CD4-positive, CD25-positive, alpha-beta regulatory T cell (primary cell): ENCODE results near the gene SRSF4. TPM values are rescaled to one million over a fixed set of nuclear protein-coding genes. Genes with fewer than 3 reads are reported as not detected.
A peak's percentile ranks its signal among the peaks of the same experiment; 100 is the strongest.
"Not testable (repeated sequence)": the region's sequence is repeated elsewhere in the genome, so short reads cannot be mapped to it uniquely, and the experiment has no call there.

ENCODE experiments used
- ATAC-seq, 2 donors: fragments of 150-1000 bp; cut with Tn5 transposase; one replicate each; pipeline ENCODE4 v1.10.0; 2021; ENCODE audit warnings: low read depth in 2 of 2, moderate number of reproducible peaks in 2 of 2, moderate library complexity in 1 of 2
- DNase-seq, 3 donors: peaks; one replicate each; pipeline versions ENCODE4 v3.0.0 to v3.0.0-alpha.2; 2012 to 2022; ENCODE audit warnings: mixed read lengths in 1 of 3
- H3K27ac ChIP-seq: one replicate; pipeline ENCODE4 v1.7.0; 2013; ENCODE audit warnings: mild to moderate bottlenecking, low read length; ENCODE audit not compliant: insufficient read depth, poor library complexity, severe bottlenecking
- H3K27me3 ChIP-seq: one replicate; pipeline ENCODE4 v1.7.0; 2013; ENCODE audit warnings: low read length; ENCODE audit not compliant: control insufficient read depth, insufficient read depth
- H3K36me3 ChIP-seq: one replicate; pipeline ENCODE4 v1.7.0; 2013; ENCODE audit warnings: mild to moderate bottlenecking, low read length, moderate library complexity; ENCODE audit not compliant: control insufficient read depth, insufficient read depth
- H3K4me1 ChIP-seq: 2 replicates; pipeline ENCODE4 v1.7.0; 2013; ENCODE audit warnings: mild to moderate bottlenecking, low read length; ENCODE audit not compliant: insufficient read depth, control insufficient read depth, poor library complexity, severe bottlenecking
- H3K4me3 ChIP-seq: one replicate; pipeline ENCODE4 v1.7.0; 2013; ENCODE audit warnings: low read depth, mild to moderate bottlenecking, low read length, moderate library complexity
- H3K9me3 ChIP-seq, 2 experiments: 1 replicate in 1 of 2; 2 replicates in 1 of 2; pipeline ENCODE4 v1.7.0; 2013; ENCODE audit warnings: low read length in 2 of 2, mild to moderate bottlenecking in 1 of 2, moderate library complexity in 1 of 2; ENCODE audit not compliant: control insufficient read depth in 2 of 2
- H3K27ac Mint-ChIP-seq, 3 donors: one replicate each; pipeline ENCODE4 v1.8.0; 2020 to 2022; ENCODE audit warnings: mild to moderate bottlenecking in 3 of 3, mixed read lengths in 3 of 3, moderate library complexity in 2 of 3
- H3K27me3 Mint-ChIP-seq: one replicate; pipeline ENCODE4 v1.8.0; 2022; ENCODE audit warnings: mild to moderate bottlenecking, mixed read lengths
- H3K36me3 Mint-ChIP-seq: one replicate; pipeline ENCODE4 v1.8.0; 2020; ENCODE audit warnings: mixed read lengths
- H3K4me1 Mint-ChIP-seq, 4 donors: one replicate each; pipeline ENCODE4 v1.8.0; 2020 to 2022; ENCODE audit warnings: mixed read lengths in 4 of 4, mild to moderate bottlenecking in 1 of 4
- H3K4me3 Mint-ChIP-seq, 4 donors: one replicate each; pipeline ENCODE4 v1.8.0; 2020 to 2022; ENCODE audit warnings: mild to moderate bottlenecking in 4 of 4, mixed read lengths in 4 of 4, moderate library complexity in 3 of 4
- H3K9me3 Mint-ChIP-seq, 7 donors: one replicate each; pipeline ENCODE4 v1.8.0; 2020 to 2022; ENCODE audit warnings: mixed read lengths in 7 of 7, mild to moderate bottlenecking in 3 of 7, moderate library complexity in 2 of 7
- polyA plus RNA-seq, 4 donors: library from polyadenylated mRNA; unstranded; fragments of 300-500 nt; fragmentation: Illumina TruSeq; gene quantifications; one replicate each; pipeline ENCODE4 v1.2.3, GENCODE V29; 2021
- total RNA-seq: library from RNA; stranded (reverse); gene quantifications from one replicate; pipeline ENCODE4 v1.2.3, GENCODE V29; 2022

SRSF4 gene
- total and polyA plus RNA-seq, 5 donors from 2014 or later, result 87.2 to 108 (median 94.0) TPM

DNA sequence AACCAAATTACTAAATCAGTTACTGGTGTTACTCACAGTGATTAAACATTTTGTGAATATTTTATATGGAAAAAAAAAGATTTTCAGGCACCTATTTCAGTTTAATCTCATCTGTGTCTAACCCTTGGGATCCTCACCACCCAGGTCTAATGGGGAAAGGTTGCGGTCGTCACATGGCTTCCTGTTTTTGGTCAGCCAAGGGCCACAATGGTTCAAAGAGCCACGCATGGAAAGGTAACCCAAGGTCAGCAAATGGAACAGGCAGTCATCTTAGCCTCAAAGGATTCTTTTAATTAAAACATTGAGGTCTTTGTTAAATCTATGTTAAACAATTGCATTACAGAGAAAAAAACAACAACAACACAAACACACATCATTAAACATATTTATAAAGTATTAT is 21.9 kb downstream of the SRSF4 start:
- H3K9me3 Mint-ChIP-seq, result no peaks in the 10 kb centered on the region
- Histone ChIP-seq H3K36me3 (peaks cover 76% of the 10 kb centered on the region), H3K4me1 (peaks cover 25% of the 10 kb centered on the region), H3K27ac (no peak overlapping the region), H3K27me3 (no peaks in the 10 kb centered on the region), H3K4me3 (no peak overlapping the region), H3K9me3 (no peaks in the 10 kb centered on the region)
- peaks cover 21 to 39% (median 28%) of the 10 kb centered on the region in 4 donors for H3K4me1 Mint-ChIP-seq
- no peak overlapping the region for H3K27ac Mint-ChIP-seq
- H3K4me3 Mint-ChIP-seq, result no peak overlapping the region
- H3K36me3 Mint-ChIP-seq, result peaks cover 33% of the 10 kb centered on the region
- H3K27me3 Mint-ChIP-seq, result no peaks in the 10 kb centered on the region
- DNase-seq (no peak), ATAC-seq (no peak)

DNA sequence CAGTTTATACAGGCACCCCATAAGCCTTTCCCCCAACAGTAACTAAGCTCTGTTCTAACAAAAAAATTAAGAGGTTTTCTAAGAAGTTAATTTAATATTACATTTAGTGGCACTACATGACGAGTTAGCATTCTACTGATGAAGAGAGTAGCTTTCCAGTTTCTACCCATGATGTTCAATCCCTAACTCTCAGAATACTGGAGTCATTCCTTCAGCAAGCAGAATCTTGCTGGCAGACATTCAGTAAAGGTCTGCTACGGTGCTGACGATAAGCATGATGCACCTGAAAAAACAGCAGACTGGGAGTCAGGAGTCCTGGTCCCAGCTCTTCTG is 24.5 kb downstream of the SRSF4 start:
- H3K4me1 Mint-ChIP-seq, result peaks cover 8 to 21% (median 14%) of the 10 kb centered on the region in 4 donors
- Histone ChIP-seq H3K4me3 (no peak overlapping the region), H3K27ac (no peak overlapping the region), H3K4me1 (peaks cover 11% of the 10 kb centered on the region), H3K9me3 (no peaks in the 10 kb centered on the region), H3K36me3 (peaks cover 82% of the 10 kb centered on the region), H3K27me3 (no peaks in the 10 kb centered on the region)
- H3K36me3 Mint-ChIP-seq, result peaks cover 39% of the 10 kb centered on the region
- DNase-seq (no peak), ATAC-seq (no peak)
- no peak overlapping the region for H3K27ac Mint-ChIP-seq
- no peaks in the 10 kb centered on the region for H3K9me3 Mint-ChIP-seq
- H3K4me3 Mint-ChIP-seq, result no peak overlapping the region
- no peaks in the 10 kb centered on the region for H3K27me3 Mint-ChIP-seq

DNA sequence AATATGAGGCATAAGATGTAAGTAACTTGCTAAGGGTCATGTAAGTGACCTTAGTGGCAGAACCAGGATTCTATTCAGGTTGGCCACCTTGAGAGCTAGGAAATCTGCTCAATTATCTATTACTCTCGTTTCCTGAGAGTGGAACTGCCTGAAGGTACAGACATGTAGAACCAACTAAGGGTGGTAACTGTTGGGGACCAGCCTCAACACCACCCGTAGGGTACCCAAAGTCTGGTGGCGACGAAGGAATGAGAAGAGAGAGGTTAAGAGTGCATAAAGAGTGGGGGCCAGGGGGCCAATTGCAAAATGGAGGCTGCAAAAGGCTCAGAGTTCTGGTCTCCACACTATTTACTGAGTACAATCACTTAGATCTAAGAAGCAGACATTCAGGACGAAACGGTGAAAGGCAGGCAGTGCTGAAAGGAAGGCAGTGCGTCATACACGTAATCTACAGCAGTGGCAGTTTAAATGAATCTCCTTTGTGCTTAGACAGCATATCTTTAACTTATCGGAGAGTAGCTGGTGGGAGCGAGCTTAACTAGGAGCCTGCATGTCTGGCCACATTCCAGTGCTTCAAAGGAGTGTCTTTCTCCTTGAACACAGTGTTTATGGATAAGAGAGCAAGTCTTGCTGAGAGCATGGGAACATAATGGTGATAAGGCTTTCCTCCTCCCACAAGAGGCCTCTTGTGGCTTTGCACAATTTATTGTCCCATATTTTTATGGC is 25.0 kb downstream of the SRSF4 start:
- Mint-ChIP-seq H3K36me3 (peaks cover 44% of the 10 kb centered on the region), H3K9me3 (no peaks in the 10 kb centered on the region), H3K4me3 (no peak overlapping the region), H3K27ac (no peak overlapping the region), H3K4me1 (peaks cover 8 to 16% (median 11%) of the 10 kb centered on the region in 4 donors), H3K27me3 (no peaks in the 10 kb centered on the region)
- no peaks in the 10 kb centered on the region for H3K9me3 ChIP-seq
- H3K27ac ChIP-seq, result no peak overlapping the region
- peaks cover 87% of the 10 kb centered on the region for H3K36me3 ChIP-seq
- no peak for DNase-seq
- no peak overlapping the region for H3K4me3 ChIP-seq
- no peaks in the 10 kb centered on the region for H3K27me3 ChIP-seq
- ATAC-seq, result no peak
- H3K4me1 ChIP-seq, result peaks cover 5% of the 10 kb centered on the region

GRCh38 chr1:29152046-29152805 is 29.5 kb downstream of the SRSF4 start:
- Mint-ChIP-seq H3K27ac (no peak overlapping the region), H3K27me3 (no peaks in the 10 kb centered on the region), H3K4me1 (peaks cover 0 to 9% (median 2%) of the 10 kb centered on the region in 4 donors), H3K4me3 (no peak overlapping the region), H3K9me3 (no peaks in the 10 kb centered on the region), H3K36me3 (peaks cover 66% of the 10 kb centered on the region)
- Histone ChIP-seq H3K4me3 (no peak overlapping the region), H3K27ac (no peak overlapping the region), H3K27me3 (no peaks in the 10 kb centered on the region), H3K36me3 (peaks cover 97% of the 10 kb centered on the region), H3K4me1 (no peaks in the 10 kb centered on the region), H3K9me3 (no peaks in the 10 kb centered on the region)
- DNase-seq, result no peak
- ATAC-seq, result no peak

DNA sequence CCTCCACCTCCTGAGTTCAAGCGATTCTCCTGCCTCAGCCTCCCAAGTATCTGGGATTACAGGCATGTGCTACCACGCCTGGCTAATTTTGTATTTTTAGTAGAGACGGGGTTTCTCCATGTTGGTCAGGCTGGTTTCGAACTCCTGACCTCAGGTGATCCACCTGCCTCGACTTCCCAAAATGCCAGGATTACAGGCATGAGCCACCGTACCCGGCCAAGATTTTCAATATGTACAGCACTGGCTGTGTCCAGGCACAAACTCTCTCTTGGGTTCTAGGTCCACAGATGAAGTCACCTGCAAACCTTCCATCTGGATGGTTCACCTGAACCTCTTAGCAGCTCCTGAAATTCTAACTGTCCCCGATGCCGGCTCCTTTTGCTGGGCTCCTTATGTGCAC is 31.4 kb downstream of the SRSF4 start:
- not testable (repeated sequence) for H3K4me3 ChIP-seq, H3K9me3 ChIP-seq, H3K27me3 ChIP-seq, H3K9me3 Mint-ChIP-seq, H3K4me3 Mint-ChIP-seq, H3K4me1 ChIP-seq, H3K4me1 Mint-ChIP-seq, H3K27ac ChIP-seq, H3K27ac Mint-ChIP-seq, ATAC-seq, H3K27me3 Mint-ChIP-seq, DNase-seq
- H3K36me3 ChIP-seq, result peaks cover 89% of the 10 kb centered on the region
- peaks cover 71% of the 10 kb centered on the region for H3K36me3 Mint-ChIP-seq

DNA sequence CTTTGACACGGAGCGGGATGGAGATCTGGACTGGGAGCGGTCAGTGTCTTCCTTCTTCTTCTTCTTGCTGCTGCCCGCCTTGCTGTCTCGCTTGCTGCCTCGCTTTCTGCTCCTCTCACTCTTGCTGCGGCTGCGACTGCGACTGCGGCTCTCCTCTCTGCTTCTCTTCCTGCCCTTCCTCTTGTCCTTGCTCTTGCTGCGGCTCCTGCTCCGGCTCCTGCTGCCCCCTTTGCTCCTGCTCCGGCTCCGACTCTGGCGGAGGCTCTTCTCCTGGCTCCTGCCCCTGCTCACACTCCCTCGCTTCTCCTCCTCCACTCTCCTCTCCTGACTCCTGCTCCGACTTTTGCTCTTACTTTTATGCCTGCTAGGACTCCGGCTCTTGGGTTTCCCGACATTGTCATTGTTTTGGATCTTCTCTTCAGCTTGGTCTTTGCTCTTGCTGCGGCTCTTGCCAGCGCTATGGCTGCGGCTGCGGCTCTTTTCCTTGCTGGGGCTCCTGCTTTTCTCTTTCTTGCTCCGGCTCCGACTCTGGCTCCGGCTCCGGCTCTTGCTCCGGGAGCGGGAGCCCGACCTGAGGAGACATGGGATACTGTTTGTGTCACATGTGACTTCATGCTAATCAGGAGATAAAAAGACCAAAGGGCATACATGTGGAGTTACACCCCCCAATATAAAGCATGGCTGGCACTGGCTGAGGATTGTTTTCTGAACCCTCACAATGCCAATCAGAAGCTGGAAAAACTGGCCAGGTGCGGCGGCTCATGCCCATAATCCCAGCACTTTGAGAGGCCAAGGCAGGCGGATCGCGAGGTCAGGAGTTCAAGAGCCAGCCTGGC is 32.8 kb downstream of the SRSF4 start:
- Histone ChIP-seq H3K9me3 (no peaks in the 10 kb centered on the region), H3K27me3 (no peaks in the 10 kb centered on the region), H3K4me3 (no peak overlapping the region), H3K4me1 (no peaks in the 10 kb centered on the region), H3K36me3 (peaks cover 74% of the 10 kb centered on the region), H3K27ac (no peak overlapping the region)
- Mint-ChIP-seq H3K9me3 (peaks cover 0 to 4% (median 0%) of the 10 kb centered on the region in 7 donors), H3K4me1 (peaks cover 0 to 5% (median 2%) of the 10 kb centered on the region in 4 donors), H3K36me3 (peaks cover 65% of the 10 kb centered on the region), H3K4me3 (peak overlapping the region in 1 of 4 donors; percentile 43), H3K27ac (no peak overlapping the region), H3K27me3 (peaks cover 5% of the 10 kb centered on the region)
- DNase-seq (no peak), ATAC-seq (no peak)

- DNase-seq, result no peak
- peaks cover 45% of the 10 kb centered on the region for H3K36me3 ChIP-seq
Measured at GRCh38 chr1:29145739-29146437, 35.8 kb downstream of the SRSF4 start.

More at GRCh38 chr1:29145739-29146437, 35.8 kb downstream of the SRSF4 start:
- peaks cover 5% of the 10 kb centered on the region for H3K27me3 Mint-ChIP-seq
- no peak for ATAC-seq
- Histone ChIP-seq H3K27me3 (no peaks in the 10 kb centered on the region), H3K27ac (no peak overlapping the region), H3K4me1 (no peaks in the 10 kb centered on the region), H3K9me3 (no peaks in the 10 kb centered on the region), H3K4me3 (no peak overlapping the region)
- peaks cover 47% of the 10 kb centered on the region for H3K36me3 Mint-ChIP-seq
- peaks cover 0 to 10% (median 0%) of the 10 kb centered on the region in 4 donors for H3K4me1 Mint-ChIP-seq
- H3K27ac Mint-ChIP-seq, result peak overlapping the region in 1 of 3 donors; percentile 59
- peak overlapping the region in 1 of 4 donors; percentile 21 for H3K4me3 Mint-ChIP-seq
- peaks cover 0 to 4% (median 0%) of the 10 kb centered on the region in 7 donors for H3K9me3 Mint-ChIP-seq
